ENCODE data around the gene CDH9.

The CDH9 gene

GRCh38 chr5:27038476-27038875 is at the start of gene CDH9:
Gene CDH9 (minus strand): TSS chr5:27038586. CDS start chr5:26988333, 50,253 bp downstream.
- no peak for DNase-seq (ENCODE audit: low read depth, low spot score)

DNA sequence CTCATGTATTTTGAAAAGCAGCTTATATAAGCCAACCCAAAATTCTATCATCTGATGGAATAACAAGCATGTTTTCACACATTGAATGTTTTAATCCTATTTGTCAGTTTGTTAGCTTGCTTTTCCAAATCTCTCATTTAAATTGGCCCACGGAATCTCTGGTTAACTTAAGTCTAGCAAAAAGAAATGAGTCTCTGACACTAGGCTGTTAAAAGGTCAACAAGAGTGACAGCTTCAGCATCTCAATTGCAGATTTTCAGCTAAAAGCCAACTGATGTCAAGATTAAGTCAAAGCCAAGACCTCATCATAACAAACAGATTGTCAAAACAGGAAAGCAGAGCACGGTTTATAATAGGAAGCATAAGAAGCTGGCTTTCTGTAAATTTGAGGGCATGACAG is 49.4 kb upstream of the CDH9 start:
- no peak for DNase-seq (ENCODE audit: low read depth, low spot score)

GRCh38 chr5:27083449-27084415 is 45.3 kb upstream of the CDH9 start:
- DNase-seq (ENCODE audit: low read depth, low spot score) = no peak

GRCh38 chr5:27080147-27080546 is 41.8 kb upstream of the CDH9 start:
- no peak for DNase-seq (ENCODE audit: low read depth, low spot score)

DNA sequence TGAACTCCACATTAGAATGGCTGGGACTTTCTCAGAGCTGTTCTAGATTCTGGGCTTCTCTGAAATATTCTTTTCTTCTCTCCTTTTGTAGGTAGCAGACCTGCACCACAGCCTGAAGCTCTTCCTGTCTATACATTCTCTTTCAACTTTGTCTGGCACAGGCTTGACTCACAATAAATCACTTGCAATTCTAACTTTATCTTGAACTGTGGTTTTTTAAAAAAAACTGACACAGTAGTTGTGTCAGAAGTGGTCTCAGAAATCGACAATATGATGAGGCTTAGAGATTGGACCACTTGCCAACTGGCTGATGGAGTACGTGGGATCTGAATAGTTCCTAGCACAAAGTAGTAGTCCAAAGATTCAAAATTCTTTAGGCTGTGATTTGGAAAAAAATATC is 24.1 kb upstream of the CDH9 start:
- no peak for DNase-seq (ENCODE audit: low read depth, low spot score)

DNA sequence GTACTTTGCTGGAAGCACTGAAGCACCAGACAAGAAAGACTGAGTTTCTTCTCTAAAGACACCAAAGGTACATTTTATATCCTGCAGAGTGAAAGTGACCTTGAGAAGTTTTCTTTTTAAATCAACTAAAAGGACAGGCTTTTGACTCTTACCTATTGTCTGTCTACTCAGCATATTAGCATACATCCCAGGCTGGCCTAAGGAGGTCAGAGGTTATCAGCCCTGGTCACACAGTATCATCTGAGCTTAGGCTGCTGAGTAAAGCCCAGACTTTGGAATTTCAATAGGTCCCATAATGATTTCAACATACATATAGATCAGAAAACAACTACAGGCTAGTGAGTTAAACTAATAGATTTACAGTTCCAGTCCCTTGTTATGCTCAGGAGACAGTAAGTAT is 10.1 kb upstream of the CDH9 start:
- DNase-seq (ENCODE audit: low read depth, low spot score) = no peak

GRCh38 chr5:27041372-27041771 is 3.0 kb upstream of the CDH9 start:
- DNase-seq (ENCODE audit: low read depth, low spot score) = no peak

GRCh38 chr5:27034565-27034964 is 3.8 kb downstream of the CDH9 start:
- no peak for DNase-seq (ENCODE audit: low read depth, low spot score)

DNA sequence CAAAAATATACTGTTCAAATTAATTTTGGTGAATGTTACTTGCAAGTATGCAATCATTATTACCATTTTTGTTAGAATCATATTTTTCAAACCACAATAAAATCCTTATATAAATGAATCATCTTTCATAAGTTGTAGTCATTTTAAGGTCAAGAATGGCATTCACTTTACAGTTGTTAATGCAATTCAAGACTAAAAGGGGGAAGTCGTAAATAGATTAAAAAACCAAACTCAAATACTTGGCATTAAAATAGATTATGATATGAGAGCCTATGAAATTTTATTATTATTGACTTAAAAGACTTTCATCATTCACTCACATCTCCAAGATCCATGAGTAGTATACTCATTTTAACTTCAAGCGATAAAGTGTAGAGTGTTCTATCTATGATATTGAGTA is 11.6 kb downstream of the CDH9 start:
- no peak for DNase-seq (ENCODE audit: low read depth, low spot score)

DNA sequence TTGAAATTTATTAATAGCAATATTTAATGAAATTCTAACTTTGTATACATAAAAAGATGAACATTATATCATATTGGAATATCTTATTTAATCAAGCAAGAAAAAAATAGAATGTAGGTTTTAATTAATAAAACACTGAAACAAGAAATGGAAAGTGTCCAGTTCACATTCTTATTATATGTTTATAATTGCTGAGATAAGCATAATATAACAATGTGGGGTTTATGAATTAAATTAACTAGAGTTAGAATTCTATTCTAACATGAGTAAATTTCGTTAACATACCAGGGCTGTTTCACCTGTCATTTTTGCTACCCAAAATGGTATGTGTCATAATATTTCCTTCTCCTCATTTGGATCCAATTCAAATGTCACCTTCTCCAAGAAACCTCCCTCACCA is 12.3 kb downstream of the CDH9 start:
- DNase-seq (ENCODE audit: low read depth, low spot score) = no peak

DNA sequence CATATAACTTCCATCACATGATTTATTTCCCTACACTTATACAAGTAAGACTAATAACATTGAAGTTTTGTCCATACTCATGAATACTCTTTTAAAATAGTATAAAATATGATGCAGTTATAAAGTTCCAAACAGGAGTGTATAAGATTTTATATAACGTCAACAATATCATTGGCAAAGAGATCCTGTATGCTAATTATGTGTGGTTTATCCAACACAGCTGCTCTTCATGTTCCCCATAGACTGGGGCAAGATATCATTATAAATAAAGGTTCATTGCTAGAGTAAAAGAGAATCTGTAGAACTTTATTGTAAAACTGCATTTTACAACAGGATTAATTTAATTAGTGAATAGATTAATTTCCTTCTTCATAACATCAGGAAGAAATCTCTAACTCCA is 16.9 kb downstream of the CDH9 start:
- DNase-seq (ENCODE audit: low read depth, low spot score) = no peak

DNA sequence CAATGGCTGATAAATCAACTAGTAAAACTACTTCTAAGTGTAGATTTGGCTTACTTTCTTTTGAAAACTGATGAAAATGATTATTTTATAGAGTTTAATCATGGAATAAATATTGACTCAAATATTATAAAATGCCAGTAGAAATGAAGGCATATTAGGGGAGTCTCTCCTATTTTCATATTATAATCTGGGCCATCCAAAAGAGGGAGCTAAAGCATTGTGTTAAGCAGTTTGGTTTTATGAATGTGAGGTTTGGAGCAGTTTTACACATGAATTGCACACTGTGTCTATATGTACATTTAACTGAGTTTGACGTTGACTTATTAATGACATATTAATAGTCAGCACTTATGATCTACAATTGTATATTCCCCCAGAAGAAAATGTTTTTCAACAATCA is 17.4 kb downstream of the CDH9 start:
- DNase-seq (ENCODE audit: low read depth, low spot score) = no peak

DNA sequence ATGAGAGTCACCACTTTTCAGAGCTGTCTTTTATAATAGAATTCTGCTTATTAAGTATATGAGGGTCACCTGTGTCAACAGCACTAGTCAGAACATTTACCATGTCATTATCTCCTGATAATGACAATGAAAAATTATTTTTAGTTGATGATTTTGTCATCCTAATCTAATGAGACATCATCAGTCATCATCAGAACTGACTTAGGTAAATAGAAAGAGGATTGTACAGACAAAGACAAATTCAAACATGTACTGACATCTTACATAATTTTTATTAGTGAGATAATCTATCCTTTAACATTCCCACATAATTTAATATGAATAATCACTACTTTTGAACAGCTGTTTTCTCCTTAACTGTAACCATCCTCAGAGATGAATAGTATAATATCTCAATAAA is 22.6 kb downstream of the CDH9 start:
- DNase-seq (ENCODE audit: low read depth, low spot score) = no peak

DNA sequence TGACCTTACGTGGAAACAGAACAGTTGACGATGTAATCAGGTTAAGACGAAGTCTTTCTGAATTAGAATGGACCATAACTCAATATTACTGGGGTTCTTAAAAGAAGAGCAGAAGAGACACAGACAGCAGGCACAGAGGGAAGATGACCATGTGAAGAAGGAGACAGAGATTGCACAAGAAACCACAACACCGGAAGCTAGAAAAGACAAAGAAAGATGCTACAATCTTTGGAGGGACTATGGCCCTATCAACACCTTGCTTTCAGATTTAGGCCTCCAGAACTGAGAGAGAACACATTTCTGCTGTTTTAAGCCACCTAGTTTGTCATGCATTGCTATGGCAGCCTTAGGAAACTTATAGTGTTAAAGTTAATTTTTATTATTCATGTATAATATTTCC is 27.1 kb downstream of the CDH9 start:
- no peak for DNase-seq (ENCODE audit: low read depth, low spot score)

GRCh38 chr5:27010646-27011045 is 27.7 kb downstream of the CDH9 start:
- no peak for DNase-seq (ENCODE audit: low read depth, low spot score)

GRCh38 chr5:27009540-27009915 is 28.9 kb downstream of the CDH9 start:
- no peak for DNase-seq (ENCODE audit: low read depth, low spot score)

GRCh38 chr5:27008604-27009539 is 29.5 kb downstream of the CDH9 start:
- no peak for DNase-seq (ENCODE audit: low read depth, low spot score)

- no peak for DNase-seq (ENCODE audit: low read depth, low spot score)
Observed at GRCh38 chr5:27007121-27007520, 31.3 kb downstream of the CDH9 start.

- DNase-seq (ENCODE audit: low read depth, low spot score) = no peak
Observed at GRCh38 chr5:26986985-26987384, 51.4 kb downstream of the CDH9 start.

DNA sequence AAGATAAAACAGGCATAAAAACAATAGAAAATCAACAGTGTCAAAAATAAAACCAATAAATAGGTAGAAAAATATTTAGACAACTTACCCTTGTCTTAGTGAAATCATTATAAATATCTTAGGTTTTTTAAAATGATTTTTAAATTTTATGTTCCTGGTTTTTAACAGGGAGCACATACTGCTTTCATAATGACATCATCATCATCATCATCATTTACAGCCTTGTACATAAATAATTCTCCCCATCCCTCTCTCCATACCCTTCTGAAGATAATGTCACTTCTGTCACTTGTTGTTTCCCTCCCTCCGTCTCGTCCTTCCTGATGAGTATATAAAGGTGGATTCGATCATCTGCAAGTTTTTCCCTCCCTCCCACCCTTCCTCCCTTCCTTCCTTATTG is 56.6 kb downstream of the CDH9 start:
- DNase-seq (ENCODE audit: low read depth, low spot score) = no peak

GRCh38 chr5:26959290-26959689 is 79.1 kb downstream of the CDH9 start:
- DNase-seq (ENCODE audit: low read depth, low spot score) = no peak

DNA sequence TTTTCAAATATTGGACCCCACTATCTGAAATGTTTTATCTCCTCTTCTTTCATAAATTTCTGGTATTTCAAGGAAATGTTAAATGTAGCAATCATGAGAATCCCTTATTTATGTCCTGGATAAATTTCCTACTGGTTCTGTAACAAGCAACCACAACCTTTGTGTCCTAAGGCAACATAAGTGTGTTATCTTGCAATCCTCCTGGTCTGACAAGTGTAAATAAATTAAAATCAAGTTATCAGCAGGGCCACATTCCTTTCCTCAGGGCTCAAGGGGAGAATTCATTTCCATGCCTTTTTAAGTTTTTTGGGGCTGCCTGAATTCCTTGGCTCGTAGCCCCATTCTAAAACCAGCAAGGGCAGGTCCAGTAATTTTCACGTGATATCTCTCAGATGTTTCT is 83.2 kb downstream of the CDH9 start:
- no peak for DNase-seq (ENCODE audit: low read depth, low spot score)

GRCh38 chr5:26948921-26949320 is 89.5 kb downstream of the CDH9 start:
- no peak for DNase-seq (ENCODE audit: low read depth, low spot score)

All from smooth muscle cell of the brain vasculature (primary cell).